ENCODE measurements around the gene RBPJL. TPM values are rescaled to one million over a fixed set of nuclear protein-coding genes. Genes with fewer than 3 reads are reported as not detected.
A peak's percentile ranks its signal among the peaks of the same experiment; 100 is the strongest.

RBPJL gene
- total RNA-seq, 1 experiment from 2014 or later, result not detected

DNA sequence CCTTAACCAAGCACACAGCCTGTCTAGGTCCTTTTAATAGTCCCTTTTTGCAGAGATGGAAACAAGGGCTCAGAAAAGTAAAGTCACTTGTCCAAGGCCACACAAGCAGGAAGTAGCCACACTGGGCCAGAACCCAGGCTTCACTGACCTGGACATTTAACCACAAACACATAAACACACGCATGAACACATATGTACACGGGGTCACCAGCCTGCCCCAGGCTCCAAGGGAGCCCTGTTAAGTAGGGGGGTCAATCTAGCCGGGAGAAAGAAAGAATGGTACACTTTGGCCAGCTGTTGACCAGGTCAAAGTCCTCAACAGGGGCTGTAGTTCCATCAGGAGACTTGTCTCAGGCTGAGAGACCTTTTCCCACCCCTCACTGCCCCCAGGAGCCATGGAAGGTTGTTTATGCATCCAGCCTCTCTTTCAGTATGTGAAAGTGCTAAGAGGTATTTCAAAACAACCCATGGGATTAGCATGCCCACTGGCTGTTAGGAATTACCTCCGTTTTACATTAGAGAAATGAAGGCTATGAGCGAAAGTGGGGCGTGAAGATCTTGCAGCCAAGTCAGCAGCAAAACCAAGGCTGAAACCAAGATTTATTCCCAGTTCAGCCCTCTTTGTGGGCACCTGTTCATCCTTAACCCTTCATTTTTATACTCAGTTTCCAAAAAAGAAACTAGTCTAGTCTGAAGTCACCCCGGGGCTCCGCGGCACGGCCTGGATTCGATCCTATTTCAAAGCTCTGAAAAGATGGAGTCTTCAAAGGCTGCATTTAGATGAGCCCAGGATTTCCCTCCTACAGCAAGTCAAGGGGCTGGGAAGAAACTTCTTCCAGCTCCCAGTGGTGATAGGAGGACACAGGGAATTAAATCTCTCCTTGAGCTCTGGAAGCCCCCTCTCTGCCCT, 31.7 kb downstream of the RBPJL start:
- peaks cover 80% of the 10 kb centered on the region for H3K4me1 Mint-ChIP-seq (ENCODE audit: low read depth, unreplicated experiment)
- peak overlapping the region; percentile 99 for H3K27ac Mint-ChIP-seq (ENCODE audit: unreplicated experiment)
- DNase-seq, result no peak
- peaks cover 93% of the 10 kb centered on the region for H3K36me3 Mint-ChIP-seq (ENCODE audit: insufficient read depth, unreplicated experiment)
- CTCF ChIA-PET, result interaction anchor here (0.5 to 6.0 kb wide), 9 partner anchors 7 to 433 kb away, joined by 3 to 57 read pairs (median 5); partner anchors contain the start of gene SYS1
- H3K4me3 Mint-ChIP-seq (ENCODE audit: low read depth, unreplicated experiment), result peak overlapping the region; percentile 95
- no peaks in the 10 kb centered on the region for H3K27me3 Mint-ChIP-seq (ENCODE audit: unreplicated experiment)
- TF ChIP-seq, protein P1, sequence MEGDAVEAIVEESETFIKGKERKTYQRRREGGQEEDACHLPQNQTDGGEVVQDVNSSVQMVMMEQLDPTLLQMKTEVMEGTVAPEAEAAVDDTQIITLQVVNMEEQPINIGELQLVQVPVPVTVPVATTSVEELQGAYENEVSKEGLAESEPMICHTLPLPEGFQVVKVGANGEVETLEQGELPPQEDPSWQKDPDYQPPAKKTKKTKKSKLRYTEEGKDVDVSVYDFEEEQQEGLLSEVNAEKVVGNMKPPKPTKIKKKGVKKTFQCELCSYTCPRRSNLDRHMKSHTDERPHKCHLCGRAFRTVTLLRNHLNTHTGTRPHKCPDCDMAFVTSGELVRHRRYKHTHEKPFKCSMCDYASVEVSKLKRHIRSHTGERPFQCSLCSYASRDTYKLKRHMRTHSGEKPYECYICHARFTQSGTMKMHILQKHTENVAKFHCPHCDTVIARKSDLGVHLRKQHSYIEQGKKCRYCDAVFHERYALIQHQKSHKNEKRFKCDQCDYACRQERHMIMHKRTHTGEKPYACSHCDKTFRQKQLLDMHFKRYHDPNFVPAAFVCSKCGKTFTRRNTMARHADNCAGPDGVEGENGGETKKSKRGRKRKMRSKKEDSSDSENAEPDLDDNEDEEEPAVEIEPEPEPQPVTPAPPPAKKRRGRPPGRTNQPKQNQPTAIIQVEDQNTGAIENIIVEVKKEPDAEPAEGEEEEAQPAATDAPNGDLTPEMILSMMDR (IDR thresholded peaks at IDR 0.05; ENCODE audit: unreplicated experiment), result no peak
- H3K9me3 Mint-ChIP-seq (ENCODE audit: low read depth, unreplicated experiment), result no peaks in the 10 kb centered on the region
- BruUV-seq (replicated peaks), result no TSS peak
- intact Hi-C loops (cut with micrococcal nuclease; ENCODE audit: unreplicated experiment), result no loop called here

- H3K4me1 Mint-ChIP-seq (ENCODE audit: low read depth, unreplicated experiment), result peaks cover 81% of the 10 kb centered on the region
- peaks cover 96% of the 10 kb centered on the region for H3K36me3 Mint-ChIP-seq (ENCODE audit: insufficient read depth, unreplicated experiment)
- intact Hi-C loops (cut with micrococcal nuclease; ENCODE audit: unreplicated experiment), result no loop called here
- no peak for DNase-seq
- CTCF ChIA-PET, result interaction anchor here (6.0 kb wide), 1 partner anchor 22 kb away, joined by 57 read pairs; the partner anchor contains the start of gene SYS1
- TF ChIP-seq, protein P1 (IDR thresholded peaks at IDR 0.05; ENCODE audit: unreplicated experiment), result no peak
- no TSS peak for BruUV-seq (replicated peaks)
- H3K27ac Mint-ChIP-seq (ENCODE audit: unreplicated experiment), result peak overlapping the region; percentile 99
- H3K9me3 Mint-ChIP-seq (ENCODE audit: low read depth, unreplicated experiment), result no peaks in the 10 kb centered on the region
- H3K4me3 Mint-ChIP-seq (ENCODE audit: low read depth, unreplicated experiment), result peak overlapping the region; percentile 95
- no peaks in the 10 kb centered on the region for H3K27me3 Mint-ChIP-seq (ENCODE audit: unreplicated experiment)
These were observed 32.4 kb downstream of the RBPJL start for GRCh38 chr20:45339084-45339483.

GRCh38 chr20:45339799-45340198, 33.2 kb downstream of the RBPJL start:
- no TSS peak for BruUV-seq (replicated peaks)
- CTCF ChIA-PET, result interaction anchor here (3.1 to 6.0 kb wide), 2 partner anchors 17 to 21 kb away, joined by 19 to 57 read pairs; partner anchors contain the start of gene SYS1
- Mint-ChIP-seq H3K27me3 (ENCODE audit: unreplicated experiment) (no peaks in the 10 kb centered on the region), H3K9me3 (ENCODE audit: low read depth, unreplicated experiment) (no peaks in the 10 kb centered on the region), H3K36me3 (ENCODE audit: insufficient read depth, unreplicated experiment) (peaks cover 96% of the 10 kb centered on the region), H3K27ac (ENCODE audit: unreplicated experiment) (peak overlapping the region; percentile 99), H3K4me3 (ENCODE audit: low read depth, unreplicated experiment) (peak overlapping the region; percentile 95), H3K4me1 (ENCODE audit: low read depth, unreplicated experiment) (peaks cover 87% of the 10 kb centered on the region)
- intact Hi-C loops (cut with micrococcal nuclease; ENCODE audit: unreplicated experiment), result no loop called here
- DNase-seq, result no peak
- TF ChIP-seq, protein P1 (IDR thresholded peaks at IDR 0.05; ENCODE audit: unreplicated experiment), result no peak

DNA sequence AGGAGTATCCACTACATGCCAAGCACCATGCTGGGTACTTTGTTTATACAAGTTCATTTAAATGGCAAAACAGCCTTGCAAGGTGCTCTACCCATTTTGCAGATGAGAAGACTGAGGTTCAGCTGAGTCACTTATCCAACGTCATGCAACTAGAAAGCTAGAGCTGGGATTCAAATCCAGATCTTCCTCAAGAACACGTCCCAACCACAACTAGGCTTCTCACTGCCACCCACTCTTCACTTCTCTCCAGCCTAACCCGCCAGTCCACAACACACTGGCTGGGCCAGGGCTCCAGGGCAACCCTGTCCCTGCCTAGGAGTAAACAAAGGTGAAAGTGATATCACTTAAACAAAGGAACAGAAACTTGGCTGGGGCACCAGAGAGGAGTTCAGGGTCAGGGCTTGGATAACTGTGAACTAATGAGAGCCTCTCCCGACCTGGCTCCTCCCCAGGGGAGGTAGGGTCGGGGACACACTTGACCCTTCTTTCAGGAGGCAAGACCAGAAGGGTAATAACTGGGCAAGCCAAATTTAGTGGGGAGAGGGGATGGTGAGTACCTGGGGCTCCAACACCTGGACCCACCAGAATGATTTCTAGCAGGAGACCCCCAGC, 33.7 kb downstream of the RBPJL start:
- H3K36me3 Mint-ChIP-seq (ENCODE audit: insufficient read depth, unreplicated experiment), result peaks cover 96% of the 10 kb centered on the region
- TF ChIP-seq, protein P1 (IDR thresholded peaks at IDR 0.05; ENCODE audit: unreplicated experiment), result no peak
- intact Hi-C loops (cut with micrococcal nuclease; ENCODE audit: unreplicated experiment), result no loop called here
- H3K27ac Mint-ChIP-seq (ENCODE audit: unreplicated experiment), result peak overlapping the region; percentile 99
- CTCF ChIA-PET, result interaction anchor here (2.2 to 6.0 kb wide), 3 partner anchors 16 to 21 kb away, joined by 5 to 57 read pairs (median 19); partner anchors contain the start of gene SYS1
- H3K4me1 Mint-ChIP-seq (ENCODE audit: low read depth, unreplicated experiment), result peaks cover 92% of the 10 kb centered on the region
- BruUV-seq (replicated peaks), result no TSS peak
- no peaks in the 10 kb centered on the region for H3K9me3 Mint-ChIP-seq (ENCODE audit: low read depth, unreplicated experiment)
- DNase-seq, result no peak
- peak overlapping the region; percentile 95 for H3K4me3 Mint-ChIP-seq (ENCODE audit: low read depth, unreplicated experiment)
- no peaks in the 10 kb centered on the region for H3K27me3 Mint-ChIP-seq (ENCODE audit: unreplicated experiment)
